ENCODE measurements around the gene GTF3C5.
"Not testable (repeated sequence)": the region's sequence is repeated elsewhere in the genome, so short reads cannot be mapped to it uniquely, and the experiment has no call there.

Gene GTF3C5

GRCh38 chr9:132996526-132996925 lies 34.3 kb upstream of the GTF3C5 start:
- DNase-seq = no peak

GRCh38 chr9:132997591-132997990 lies 33.2 kb upstream of the GTF3C5 start:
- no peak for DNase-seq

GRCh38 chr9:132998221-132998620 lies 32.6 kb upstream of the GTF3C5 start:
- not testable (repeated sequence) for DNase-seq

GRCh38 chr9:132998831-132999635 lies 31.8 kb upstream of the GTF3C5 start:
- no peak for DNase-seq

GRCh38 chr9:133002147-133003070 lies 28.4 kb upstream of the GTF3C5 start:
- no peak for DNase-seq

- no peak for DNase-seq
These were observed 27.7 kb upstream of the GTF3C5 start for GRCh38 chr9:133003071-133003461.

- DNase-seq = no peak
These were observed 27.1 kb upstream of the GTF3C5 start for GRCh38 chr9:133003671-133004090.

- DNase-seq = no peak
These were observed 26.5 kb upstream of the GTF3C5 start for GRCh38 chr9:133004091-133004998.

- no peak for DNase-seq
These were observed 25.6 kb upstream of the GTF3C5 start for GRCh38 chr9:133004999-133005760.

- DNase-seq = no peak
These were observed 24.8 kb upstream of the GTF3C5 start for GRCh38 chr9:133005957-133006356.

GRCh38 chr9:133006731-133007352 lies 24.0 kb upstream of the GTF3C5 start:
- no peak for DNase-seq

GRCh38 chr9:133008406-133008805 lies 22.4 kb upstream of the GTF3C5 start:
- no peak for DNase-seq

- no peak for DNase-seq
These were observed 22.0 kb upstream of the GTF3C5 start for GRCh38 chr9:133008824-133009223.

GRCh38 chr9:133009906-133010582 lies 20.8 kb upstream of the GTF3C5 start:
- no peak for DNase-seq

GRCh38 chr9:133014696-133015095 lies 16.1 kb upstream of the GTF3C5 start:
- no peak for DNase-seq

- DNase-seq = no peak
These were observed 7.5 kb upstream of the GTF3C5 start for GRCh38 chr9:133023117-133023890.

- no peak for DNase-seq
These were observed 4.4 kb upstream of the GTF3C5 start for GRCh38 chr9:133026426-133026825.

- DNase-seq = no peak
These were observed 3.7 kb upstream of the GTF3C5 start for GRCh38 chr9:133027134-133027533.

GRCh38 chr9:133028221-133028620 lies 2.6 kb upstream of the GTF3C5 start:
- no peak for DNase-seq

- DNase-seq = no peak
These were observed 842 bp upstream of the GTF3C5 start for GRCh38 chr9:133029994-133030316.

- DNase-seq = no peak
These were observed 279 bp downstream of the GTF3C5 start for GRCh38 chr9:133031130-133031422.

All from 8988T (cell line).